GM06990 (cell line): ENCODE results near the gene SV2C.
"Not testable (repeated sequence)": the region's sequence is repeated elsewhere in the genome, so short reads cannot be mapped to it uniquely, and the experiment has no call there.

Source experiments
- DNase-seq: peaks from one replicate; pipeline ENCODE4 v3.0.0-alpha.2; 2011; ENCODE audit not compliant: insufficient read length; ENCODE audit errors: extremely low read depth
- H3K27me3 ChIP-seq: replicated peaks from 2 replicates; pipeline ENCODE4 v1.6.0; 2011; ENCODE audit warnings: low read length; ENCODE audit not compliant: control insufficient read depth, insufficient read depth
- H3K36me3 ChIP-seq: 2 replicates; pipeline ENCODE4 v1.5.1; 2011; ENCODE audit warnings: low read length; ENCODE audit not compliant: control insufficient read depth, insufficient read depth
- H3K4me3 ChIP-seq: replicated peaks from 2 replicates; pipeline ENCODE4 v1.5.1; 2011; ENCODE audit warnings: low read depth, mild to moderate bottlenecking, control low read depth, low read length
- CTCF ChIP-seq: IDR thresholded peaks from 2 replicates; pipeline ENCODE4 v1.5.1; 2011; ENCODE audit warnings: low read length, control low read depth, mild to moderate bottlenecking, inconsistent platforms; ENCODE audit not compliant: insufficient read depth, poor library complexity, severe bottlenecking

SV2C gene

GRCh38 chr5:76365561-76365960, 282.4 kb downstream of the SV2C start:
- Histone ChIP-seq H3K4me3 (no peak overlapping the region), H3K27me3 (no peaks in the 10 kb centered on the region), H3K36me3 (no peaks in the 10 kb centered on the region)
- no peak for TF ChIP-seq CTCF
- no peak for DNase-seq

- no peak overlapping the region for H3K4me3 ChIP-seq
- H3K36me3 ChIP-seq: no peaks in the 10 kb centered on the region
- no peak for DNase-seq
- no peaks in the 10 kb centered on the region for H3K27me3 ChIP-seq
- no peak for TF ChIP-seq CTCF
These were observed 283.4 kb downstream of the SV2C start for GRCh38 chr5:76366596-76366995.

GRCh38 chr5:76367623-76368371, 284.6 kb downstream of the SV2C start:
- Histone ChIP-seq H3K4me3 (no peak overlapping the region), H3K27me3 (no peaks in the 10 kb centered on the region), H3K36me3 (no peaks in the 10 kb centered on the region)
- no peak for TF ChIP-seq CTCF
- peak; percentile 20 for DNase-seq

- H3K36me3 ChIP-seq: no peaks in the 10 kb centered on the region
- H3K4me3 ChIP-seq: no peak overlapping the region
- no peak for DNase-seq
- TF ChIP-seq CTCF: no peak
- H3K27me3 ChIP-seq: no peaks in the 10 kb centered on the region
These were observed 285.8 kb downstream of the SV2C start for GRCh38 chr5:76368941-76369340.

- not testable (repeated sequence) for H3K36me3 ChIP-seq, DNase-seq, H3K4me3 ChIP-seq, H3K27me3 ChIP-seq
These were observed 286.5 kb downstream of the SV2C start for GRCh38 chr5:76369668-76370067.

GRCh38 chr5:76371960-76372322, 288.8 kb downstream of the SV2C start:
- no peak for TF ChIP-seq CTCF
- Histone ChIP-seq H3K27me3 (no peaks in the 10 kb centered on the region), H3K4me3 (no peak overlapping the region), H3K36me3 (no peaks in the 10 kb centered on the region)
- DNase-seq: no peak
